ENCODE results near the gene SUDS3.

The SUDS3 gene, protein sequence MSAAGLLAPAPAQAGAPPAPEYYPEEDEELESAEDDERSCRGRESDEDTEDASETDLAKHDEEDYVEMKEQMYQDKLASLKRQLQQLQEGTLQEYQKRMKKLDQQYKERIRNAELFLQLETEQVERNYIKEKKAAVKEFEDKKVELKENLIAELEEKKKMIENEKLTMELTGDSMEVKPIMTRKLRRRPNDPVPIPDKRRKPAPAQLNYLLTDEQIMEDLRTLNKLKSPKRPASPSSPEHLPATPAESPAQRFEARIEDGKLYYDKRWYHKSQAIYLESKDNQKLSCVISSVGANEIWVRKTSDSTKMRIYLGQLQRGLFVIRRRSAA

DNA sequence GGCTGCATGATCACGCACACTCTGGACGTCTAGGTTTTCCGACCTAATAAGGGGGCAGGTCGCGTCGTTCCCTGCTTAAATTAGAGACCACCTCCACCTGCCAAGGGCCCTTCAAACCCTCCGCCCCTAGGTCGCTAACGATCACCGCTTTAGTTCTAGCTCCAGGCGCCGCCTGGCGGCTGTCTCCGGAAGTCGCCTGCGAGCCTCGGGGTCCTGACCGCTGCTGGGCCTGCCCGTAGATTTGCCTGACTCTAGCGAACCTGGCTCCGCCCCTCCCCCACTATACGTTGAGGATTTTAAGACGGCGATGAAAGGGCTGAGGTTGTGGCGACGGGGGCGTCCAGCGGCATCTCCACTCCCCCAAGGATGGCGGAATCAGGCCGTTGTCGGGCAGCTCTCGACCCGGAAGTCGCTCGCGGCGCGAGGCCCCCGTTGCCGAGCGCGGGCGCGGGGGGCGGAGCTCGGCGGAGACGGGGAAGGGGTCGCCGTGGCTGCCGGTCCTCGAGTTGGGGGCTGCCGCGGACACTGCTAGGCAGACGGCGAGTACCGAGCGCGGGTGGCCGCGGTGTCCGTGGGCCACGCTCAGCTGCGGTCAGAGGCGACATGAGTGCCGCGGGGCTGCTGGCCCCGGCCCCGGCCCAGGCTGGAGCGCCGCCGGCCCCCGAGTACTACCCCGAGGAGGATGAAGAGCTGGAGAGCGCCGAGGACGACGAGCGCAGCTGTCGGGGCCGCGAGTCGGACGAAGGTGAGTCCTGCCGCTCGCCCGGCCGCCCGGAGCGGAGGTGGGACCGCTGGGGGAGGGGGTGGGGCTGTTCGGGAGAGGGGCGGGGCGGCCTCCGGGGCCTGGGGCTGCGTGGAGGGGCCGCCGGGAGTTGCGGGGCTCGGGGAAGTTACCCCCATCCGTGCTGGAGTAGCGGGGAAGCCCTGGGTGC lies at the start of gene SUDS3:
TSS of gene SUDS3 (plus strand) at position 467 of the 932 bp plus-strand sequence. CDS start at position 604, 137 bp downstream.
- H3K4me3 Mint-ChIP-seq = peak within 1 kb of the TSS; percentile 98
- peak within 1 kb of the TSS; percentile 98 for H3K27ac Mint-ChIP-seq (ENCODE audit: low read depth)
- H3K4me1 Mint-ChIP-seq = peaks cover 32% of the 10 kb centered on the region
- no peaks in the 10 kb centered on the region for H3K27me3 Mint-ChIP-seq
- ATAC-seq (replicated peaks; ENCODE audit: extremely low read depth, poor library complexity, severe bottlenecking) (peak; percentile 17), DNase-seq (ENCODE audit: low spot score in 2 of 2) (peak; percentile 93 to 97)
- H3K36me3 Mint-ChIP-seq (ENCODE audit: insufficient read depth) = peaks cover 31% of the 10 kb centered on the region
- no peaks in the 10 kb centered on the region for H3K9me3 Mint-ChIP-seq

DNA sequence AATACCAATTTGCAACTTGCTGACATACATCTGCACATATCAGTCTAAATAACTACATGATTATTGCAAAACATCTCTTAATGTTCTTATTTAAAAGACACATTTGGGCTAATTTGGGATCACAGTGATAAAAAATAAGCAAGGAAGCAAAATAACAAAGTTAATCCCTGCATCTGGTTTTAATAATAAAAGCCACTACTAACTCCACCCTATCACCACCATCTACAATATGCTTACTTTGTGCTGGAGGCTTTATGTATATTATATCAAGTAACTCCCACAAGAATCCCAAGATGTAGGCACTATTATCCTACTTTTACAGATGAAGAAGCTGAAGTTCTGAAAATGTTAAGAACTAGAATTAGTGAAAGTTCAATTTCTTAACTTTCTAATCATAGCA lies 49.4 kb upstream of the SUDS3 start:
- H3K36me3 Mint-ChIP-seq (ENCODE audit: insufficient read depth) = peaks cover 7% of the 10 kb centered on the region
- no peak overlapping the region for H3K4me3 Mint-ChIP-seq
- no peaks in the 10 kb centered on the region for H3K27me3 Mint-ChIP-seq
- no peak for ATAC-seq (replicated peaks; ENCODE audit: extremely low read depth, poor library complexity, severe bottlenecking)
- H3K9me3 Mint-ChIP-seq = no peaks in the 10 kb centered on the region
- H3K27ac Mint-ChIP-seq (ENCODE audit: low read depth) = no peak overlapping the region
- no peak for DNase-seq (ENCODE audit: low spot score in 2 of 2)
- peaks cover 40% of the 10 kb centered on the region for H3K4me1 Mint-ChIP-seq

DNA sequence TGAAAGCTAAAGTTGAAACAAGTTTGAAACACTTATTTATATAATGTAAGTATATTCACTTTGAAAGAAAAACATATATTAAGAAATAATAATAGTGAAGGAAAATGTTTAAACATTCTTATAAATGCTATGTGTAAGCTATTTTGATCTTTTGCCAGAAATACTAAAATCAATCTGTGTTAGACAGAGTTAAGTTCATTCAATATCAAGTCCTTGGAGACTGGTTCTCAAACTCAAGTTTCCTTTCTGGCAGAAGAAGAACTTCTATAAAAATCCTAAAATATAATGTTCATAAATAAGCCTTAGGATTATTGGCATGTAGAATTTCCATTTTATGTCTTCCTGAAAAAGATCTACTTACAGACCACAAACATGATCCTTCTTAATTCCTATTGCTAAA lies 49.0 kb upstream of the SUDS3 start:
- DNase-seq (ENCODE audit: low spot score in 2 of 2) = no peak
- H3K9me3 Mint-ChIP-seq = no peaks in the 10 kb centered on the region
- H3K4me3 Mint-ChIP-seq = no peak overlapping the region
- no peak overlapping the region for H3K27ac Mint-ChIP-seq (ENCODE audit: low read depth)
- H3K27me3 Mint-ChIP-seq = no peaks in the 10 kb centered on the region
- H3K36me3 Mint-ChIP-seq (ENCODE audit: insufficient read depth) = peaks cover 7% of the 10 kb centered on the region
- H3K4me1 Mint-ChIP-seq = peaks cover 42% of the 10 kb centered on the region
- ATAC-seq (replicated peaks; ENCODE audit: extremely low read depth, poor library complexity, severe bottlenecking) = no peak

DNA sequence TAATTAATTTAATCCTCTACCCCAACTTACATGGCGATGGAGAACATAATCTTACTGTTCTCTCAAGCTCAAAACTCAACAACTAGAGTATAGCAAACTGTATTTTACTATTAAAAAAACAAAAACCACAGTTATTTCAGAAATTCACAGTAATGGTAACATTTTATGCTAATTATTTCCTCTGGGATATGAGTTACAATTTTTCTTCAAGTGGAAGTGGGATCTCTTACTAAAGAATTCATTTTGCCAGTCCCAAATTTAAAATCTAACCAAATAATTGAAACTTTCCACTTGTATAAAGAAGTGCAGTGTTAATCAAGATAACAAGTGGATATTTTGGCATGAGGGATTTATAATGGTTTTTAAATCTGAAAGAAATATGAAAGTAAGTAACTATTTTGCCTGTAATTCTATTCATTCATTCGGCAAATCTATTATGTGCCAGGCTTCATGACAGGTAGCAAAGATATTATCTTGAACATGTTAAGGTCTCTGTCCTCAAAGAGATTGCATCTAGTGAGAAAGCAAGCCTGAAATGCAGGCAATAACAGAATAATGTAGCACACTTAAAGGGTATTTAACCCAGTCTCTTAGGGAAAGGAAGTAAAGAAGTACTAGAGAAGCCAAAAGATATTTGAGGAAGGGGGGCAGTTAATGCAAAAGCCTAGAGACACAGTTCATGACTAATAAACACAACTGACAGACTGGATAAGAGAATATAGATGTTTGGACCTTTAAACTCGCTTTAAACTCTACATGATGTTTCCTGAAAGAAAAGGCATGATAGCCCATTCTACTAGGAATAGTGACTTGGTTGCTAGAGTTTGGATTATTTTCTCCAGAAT lies 47.6 kb upstream of the SUDS3 start:
- no peaks in the 10 kb centered on the region for H3K27me3 Mint-ChIP-seq

DNA sequence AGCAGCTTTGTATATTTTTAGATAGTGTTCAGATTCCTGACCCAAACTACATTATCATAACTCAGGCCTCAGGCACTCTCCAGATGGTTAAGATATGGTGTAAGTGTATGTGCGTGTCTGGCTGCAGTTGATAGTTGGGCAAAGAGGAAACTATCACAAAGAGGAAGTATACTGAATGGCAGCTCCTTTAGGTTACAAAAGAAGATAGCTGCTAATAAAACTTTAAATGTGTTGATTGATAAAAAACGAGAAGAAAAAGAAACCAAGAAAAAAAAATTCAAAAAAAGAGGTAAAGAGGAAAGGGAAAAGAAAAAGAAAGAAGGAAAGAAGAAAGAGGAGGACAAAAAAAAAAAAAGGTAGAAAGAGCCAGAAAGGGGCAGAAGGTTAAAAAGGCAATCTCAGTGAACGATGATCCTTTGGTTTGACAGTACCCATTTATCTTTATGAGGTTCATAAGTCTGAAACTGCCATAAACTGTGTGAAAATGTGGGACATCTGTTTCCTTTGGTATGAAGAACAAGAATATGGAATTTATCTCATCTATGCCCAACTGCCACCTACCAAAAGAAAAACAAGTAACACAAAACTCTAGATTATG lies 45.8 kb upstream of the SUDS3 start:
- peak overlapping the region; percentile 90 for H3K27ac Mint-ChIP-seq (ENCODE audit: low read depth)
- peaks cover 34% of the 10 kb centered on the region for H3K4me1 Mint-ChIP-seq
- no peaks in the 10 kb centered on the region for H3K27me3 Mint-ChIP-seq
- H3K4me3 Mint-ChIP-seq = peak overlapping the region; percentile 13
- peaks cover 15% of the 10 kb centered on the region for H3K36me3 Mint-ChIP-seq (ENCODE audit: insufficient read depth)
- ATAC-seq (replicated peaks; ENCODE audit: extremely low read depth, poor library complexity, severe bottlenecking) = no peak
- H3K9me3 Mint-ChIP-seq = no peaks in the 10 kb centered on the region
- DNase-seq (ENCODE audit: low spot score in 2 of 2) = no peak

More for the DNA sequence above, 47.6 kb upstream of the SUDS3 start:
- H3K36me3 Mint-ChIP-seq (ENCODE audit: insufficient read depth) = peaks cover 8% of the 10 kb centered on the region
- no peak for ATAC-seq (replicated peaks; ENCODE audit: extremely low read depth, poor library complexity, severe bottlenecking)
- H3K4me1 Mint-ChIP-seq = peaks cover 45% of the 10 kb centered on the region
- H3K4me3 Mint-ChIP-seq = no peak overlapping the region
- no peak for DNase-seq (ENCODE audit: low spot score in 2 of 2)
- no peak overlapping the region for H3K27ac Mint-ChIP-seq (ENCODE audit: low read depth)
- no peaks in the 10 kb centered on the region for H3K9me3 Mint-ChIP-seq

DNA sequence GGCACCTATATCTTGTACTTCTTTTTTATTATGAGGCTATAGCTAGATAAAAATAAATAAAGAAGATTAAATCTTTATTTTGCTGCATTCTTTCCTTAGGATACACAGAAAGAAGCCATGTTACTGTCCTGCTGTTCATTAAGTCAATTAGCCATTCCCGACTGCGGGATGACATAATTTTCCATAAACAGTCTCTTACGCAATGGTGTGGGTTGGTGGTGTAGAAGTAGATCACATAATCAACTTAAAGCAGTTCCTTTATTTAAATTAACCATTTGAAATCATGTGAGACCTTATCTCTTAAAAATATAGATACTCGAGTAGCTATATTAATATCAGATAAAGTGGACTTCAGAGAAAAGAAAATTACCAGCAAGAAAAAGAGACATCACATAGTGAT lies 43.8 kb upstream of the SUDS3 start:
- Mint-ChIP-seq H3K27me3 (no peaks in the 10 kb centered on the region), H3K4me1 (peaks cover 45% of the 10 kb centered on the region), H3K4me3 (no peak overlapping the region), H3K36me3 (ENCODE audit: insufficient read depth) (peaks cover 19% of the 10 kb centered on the region), H3K27ac (ENCODE audit: low read depth) (peak overlapping the region; percentile 64), H3K9me3 (no peaks in the 10 kb centered on the region)
- DNase-seq (ENCODE audit: low spot score in 2 of 2) (no peak), ATAC-seq (replicated peaks; ENCODE audit: extremely low read depth, poor library complexity, severe bottlenecking) (no peak)

DNA sequence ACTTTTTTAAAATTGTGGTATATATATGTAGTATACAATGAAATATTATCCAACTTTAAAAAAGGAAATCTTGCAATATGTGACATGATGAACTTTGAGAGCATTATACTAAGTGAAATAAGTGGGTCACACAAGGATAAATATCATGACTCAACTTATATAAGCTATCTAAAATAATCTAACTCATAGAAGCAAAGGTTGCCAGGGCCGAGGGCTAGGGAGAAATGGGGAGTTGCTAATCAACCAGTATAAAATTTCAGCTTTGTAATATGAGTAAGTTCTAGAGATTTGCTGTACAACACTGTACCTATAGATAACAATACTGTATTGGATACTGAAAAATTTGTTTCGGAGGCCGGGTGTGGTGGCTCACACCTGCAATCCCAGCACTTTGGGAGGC lies 42.1 kb upstream of the SUDS3 start:
- ATAC-seq (replicated peaks; ENCODE audit: extremely low read depth, poor library complexity, severe bottlenecking) (no peak), DNase-seq (ENCODE audit: low spot score in 2 of 2) (no peak)
- Mint-ChIP-seq H3K4me1 (peaks cover 55% of the 10 kb centered on the region), H3K9me3 (no peaks in the 10 kb centered on the region), H3K4me3 (no peak overlapping the region), H3K36me3 (ENCODE audit: insufficient read depth) (peaks cover 21% of the 10 kb centered on the region), H3K27me3 (no peaks in the 10 kb centered on the region), H3K27ac (ENCODE audit: low read depth) (no peak overlapping the region)

DNA sequence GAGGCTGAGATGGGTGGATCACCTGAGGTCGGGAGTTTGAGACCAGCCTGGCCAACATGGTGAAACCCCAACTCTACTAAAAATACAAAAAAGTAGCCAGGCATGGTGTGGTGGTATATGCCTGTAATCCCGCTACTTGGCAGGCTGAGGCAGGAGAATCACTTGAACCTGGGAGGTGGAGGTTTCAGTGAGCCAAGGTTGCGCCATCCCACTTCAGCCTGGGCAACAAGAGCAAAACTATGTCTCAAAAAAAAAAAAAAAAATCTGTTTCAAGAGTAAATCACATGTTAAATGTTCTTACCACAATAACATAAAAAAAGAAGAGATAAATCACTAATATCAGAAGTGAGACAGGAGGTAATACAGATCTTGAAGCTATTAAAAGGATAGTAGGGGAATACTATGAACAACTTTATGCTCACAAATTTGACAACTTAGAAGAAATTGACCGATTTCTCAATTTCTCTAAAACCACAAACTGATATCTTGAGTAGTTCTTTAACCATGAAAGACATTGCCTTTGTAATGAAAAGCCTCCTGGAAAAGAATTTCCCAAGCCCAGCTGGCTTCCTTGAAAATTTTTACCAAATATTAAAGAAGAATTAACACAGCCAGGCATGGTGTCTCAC lies 41.3 kb upstream of the SUDS3 start:
- Mint-ChIP-seq H3K9me3 (no peaks in the 10 kb centered on the region), H3K4me1 (peaks cover 61% of the 10 kb centered on the region)

DNA sequence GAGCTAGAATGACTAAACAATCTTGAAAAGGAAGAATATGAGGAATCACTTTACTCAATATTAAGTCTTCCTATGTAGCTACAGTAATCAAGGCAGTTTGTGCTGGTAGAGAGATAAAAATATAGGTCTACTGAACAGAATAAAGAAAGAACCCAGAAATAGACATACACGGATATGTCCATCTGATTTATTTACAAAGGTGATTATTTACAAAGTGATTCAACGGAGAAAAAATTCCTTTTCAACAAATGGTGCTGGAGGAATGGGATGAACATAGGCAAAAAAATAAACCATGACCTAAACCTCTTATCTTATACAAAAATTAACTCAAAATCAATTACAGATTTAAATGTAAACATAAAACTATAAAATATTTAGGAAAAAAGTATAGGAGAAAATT lies 40.2 kb upstream of the SUDS3 start:
- Mint-ChIP-seq H3K27ac (ENCODE audit: low read depth) (no peak overlapping the region), H3K4me1 (peaks cover 54% of the 10 kb centered on the region), H3K27me3 (no peaks in the 10 kb centered on the region), H3K36me3 (ENCODE audit: insufficient read depth) (peaks cover 18% of the 10 kb centered on the region), H3K9me3 (no peaks in the 10 kb centered on the region), H3K4me3 (no peak overlapping the region)
- DNase-seq (ENCODE audit: low spot score in 2 of 2) (no peak), ATAC-seq (replicated peaks; ENCODE audit: extremely low read depth, poor library complexity, severe bottlenecking) (no peak)

More for the DNA sequence above, 41.3 kb upstream of the SUDS3 start:
- no peaks in the 10 kb centered on the region for H3K27me3 Mint-ChIP-seq
- no peak for ATAC-seq (replicated peaks; ENCODE audit: extremely low read depth, poor library complexity, severe bottlenecking)
- H3K36me3 Mint-ChIP-seq (ENCODE audit: insufficient read depth) = peaks cover 21% of the 10 kb centered on the region
- no peak overlapping the region for H3K27ac Mint-ChIP-seq (ENCODE audit: low read depth)
- no peak overlapping the region for H3K4me3 Mint-ChIP-seq
- DNase-seq (ENCODE audit: low spot score in 2 of 2) = no peak

DNA sequence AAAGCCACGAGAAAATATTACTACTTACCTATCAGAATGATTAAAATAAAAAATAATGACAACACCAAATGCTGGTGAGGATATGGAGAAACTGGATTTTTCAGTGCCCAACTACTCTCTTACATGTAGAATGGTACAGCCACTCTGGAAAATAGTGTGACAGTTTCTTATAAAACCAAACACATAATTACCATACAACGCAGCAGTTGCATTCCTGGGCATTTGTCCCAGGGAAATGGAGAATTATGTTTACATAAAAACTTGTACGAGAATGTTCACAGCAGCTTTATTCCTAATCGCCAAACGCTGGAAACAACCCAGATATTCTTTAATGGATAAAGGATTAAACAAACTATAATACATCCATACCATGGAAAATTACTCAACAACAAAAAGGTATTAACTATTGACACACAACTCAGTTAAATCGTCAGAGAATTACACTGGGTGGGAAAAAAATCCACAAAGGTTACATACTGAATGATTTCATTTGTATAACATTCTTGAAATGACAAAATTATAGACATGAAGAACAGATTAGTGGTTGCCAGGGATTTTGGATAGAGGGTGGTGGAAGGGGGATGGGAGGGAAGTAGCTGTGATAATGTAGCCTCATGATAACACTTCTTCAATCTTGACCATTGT lies 39.0 kb upstream of the SUDS3 start:
- no peak for DNase-seq (ENCODE audit: low spot score in 2 of 2)

DNA sequence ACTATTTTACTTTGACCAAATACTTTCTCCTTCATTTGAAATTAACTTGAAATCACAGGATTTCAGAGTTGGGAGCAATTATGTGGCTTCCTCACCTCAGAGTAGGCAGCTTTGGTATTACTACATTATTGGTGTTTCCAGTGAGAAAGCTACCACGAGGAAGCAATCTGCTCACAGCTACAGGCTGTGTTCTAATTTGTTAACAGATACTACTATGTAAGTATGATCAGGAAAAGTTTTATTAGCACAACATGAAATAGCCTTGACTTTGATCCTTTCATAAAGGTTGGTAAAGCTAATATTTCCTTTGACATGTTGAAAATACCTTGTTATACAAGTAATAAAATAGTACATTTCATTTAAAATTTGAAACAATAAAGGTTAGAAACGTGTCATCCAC lies 34.3 kb upstream of the SUDS3 start:
- no peak for DNase-seq (ENCODE audit: low spot score in 2 of 2)
- peaks cover 50% of the 10 kb centered on the region for H3K4me1 Mint-ChIP-seq

More for the DNA sequence above, 39.0 kb upstream of the SUDS3 start:
- ATAC-seq (replicated peaks; ENCODE audit: extremely low read depth, poor library complexity, severe bottlenecking) = no peak
- Mint-ChIP-seq H3K27me3 (no peaks in the 10 kb centered on the region), H3K9me3 (no peaks in the 10 kb centered on the region), H3K27ac (ENCODE audit: low read depth) (no peak overlapping the region), H3K36me3 (ENCODE audit: insufficient read depth) (peaks cover 18% of the 10 kb centered on the region), H3K4me1 (peaks cover 57% of the 10 kb centered on the region), H3K4me3 (no peak overlapping the region)

More for the DNA sequence above, 34.3 kb upstream of the SUDS3 start:
- ATAC-seq (replicated peaks; ENCODE audit: extremely low read depth, poor library complexity, severe bottlenecking) = no peak
- Mint-ChIP-seq H3K4me3 (no peak overlapping the region), H3K36me3 (ENCODE audit: insufficient read depth) (peaks cover 3% of the 10 kb centered on the region), H3K27me3 (no peaks in the 10 kb centered on the region), H3K9me3 (no peaks in the 10 kb centered on the region), H3K27ac (ENCODE audit: low read depth) (no peak overlapping the region)
